Panc1 (cell line): ENCODE measurements around the gene TM4SF5. TPM values are rescaled to one million over a fixed set of nuclear protein-coding genes. Genes with fewer than 3 reads are reported as not detected.

Source experiments
- ATAC-seq: fragments of 200-7000 bp; cut with Tn5 transposase; 2 replicates; pipeline ENCODE4 v1.9.1; 2020; ENCODE audit warnings: mild to moderate bottlenecking, moderate library complexity
- BruUV-seq: library from RNA; stranded (reverse); fragments of 400-500 nt; replicated peaks from 2 replicates; lab custom pipeline; 2021; lab: Mats Ljungman, UMichigan
- CTCF ChIA-PET: fragments of 300-600 bp; sonication (Branson Sonifier 250); formaldehyde crosslinking; loops from one replicate; lab custom pipeline; 2022; ENCODE audit warnings: antibody characterized with exemption; lab: Charles Lee
- POLR2A ChIA-PET: fragments of 300-600 bp; sonication (Branson Sonifier 250); formaldehyde crosslinking; loops from one replicate; lab custom pipeline; 2022; ENCODE audit warnings: antibody characterized with exemption; lab: Charles Lee
- DNase-seq: peaks from one replicate; pipeline ENCODE4 v3.0.0-alpha.2; 2010; ENCODE audit warnings: low read depth, low spot score
- H3K27ac ChIP-seq: 2 replicates; pipeline ENCODE4 v1.5.1; 2011; ENCODE audit warnings: mild to moderate bottlenecking, low read length, inconsistent platforms
- H3K27me3 ChIP-seq: fragments of 200-500 bp; sonication (Bioruptor generic); 2 replicates; pipeline ENCODE4 v1.6.0; 2014; ENCODE audit warnings: low read length, inconsistent platforms; ENCODE audit not compliant: control insufficient read depth, insufficient read depth
- H3K36me3 ChIP-seq: fragments of 200-500 bp; sonication (Bioruptor generic); 2 replicates; pipeline ENCODE4 v1.5.1; 2014; ENCODE audit warnings: inconsistent platforms, mild to moderate bottlenecking, low read length, moderate library complexity; ENCODE audit not compliant: control insufficient read depth, insufficient read depth
- H3K4me1 ChIP-seq: 2 replicates; pipeline ENCODE4 v1.5.1; 2011; ENCODE audit warnings: inconsistent platforms, mild to moderate bottlenecking, low read length, moderate library complexity; ENCODE audit not compliant: control insufficient read depth, insufficient read depth
- H3K4me3 ChIP-seq, 2 experiments: 2 replicates each; pipeline ENCODE4 v1.5.1; 2011 to 2012; ENCODE audit warnings: low read depth in 2 of 2, low read length in 2 of 2, mild to moderate bottlenecking in 2 of 2, inconsistent platforms in 1 of 2, moderate library complexity in 1 of 2
- H3K9me3 ChIP-seq: fragments of 200-500 bp; sonication (Bioruptor generic); 2 replicates; pipeline ENCODE4 v1.5.1; 2014; ENCODE audit warnings: low read depth, mild to moderate bottlenecking, inconsistent platforms, low read length, moderate library complexity; ENCODE audit not compliant: control insufficient read depth, insufficient read depth
- POLR2AphosphoS5 ChIP-seq: IDR thresholded peaks from 2 replicates; pipeline ENCODE4 v1.6.1; 2012; ENCODE audit warnings: mild to moderate bottlenecking, low read depth, low read length, moderate library complexity
- SIN3A ChIP-seq: IDR thresholded peaks from 2 replicates; pipeline ENCODE4 v1.6.1; 2012; ENCODE audit warnings: low read depth, mild to moderate bottlenecking, low read length, moderate library complexity, borderline replicate concordance; ENCODE audit not compliant: insufficient read depth
- TCF7L2 ChIP-seq: IDR thresholded peaks from 2 replicates; pipeline ENCODE4 v1.6.1; 2011; ENCODE audit warnings: mild to moderate bottlenecking, low read depth, low read length, inconsistent platforms
- in situ Hi-C: cut with HindIII; loops from 2 replicates; pipeline ENCODE4 v1.10.0; 2016; ENCODE audit warnings: low sequenced_read_pairs, low pct_unique_long_range_greater_than_20kb
- intact Hi-C: fragments of 100-400 bp; cut with micrococcal nuclease; formaldehyde crosslinking; loops from one replicate; pipeline ENCODE4 v1.10.0; 2022; ENCODE audit not compliant: unreplicated experiment
- total RNA-seq: library from RNA; stranded (reverse); gene quantifications from one replicate; pipeline ENCODE4 v1.2.1, GENCODE V29; 2021; ENCODE audit not compliant: unreplicated experiment
- TF ChIP-seq, protein P1 (sequence below): fragments of 450-650 bp; IDR thresholded peaks from 2 replicates; pipeline ENCODE4 v1.5.1; 2017; ENCODE audit warnings: mild to moderate bottlenecking
- TF ChIP-seq, protein P2 (sequence below), 2 experiments: IDR thresholded peaks; 2 replicates each; pipeline ENCODE4 v1.6.1; 2011 to 2012; ENCODE audit warnings: low read depth in 2 of 2, control low read depth in 1 of 2, low read length in 1 of 2, mild to moderate bottlenecking in 1 of 2, moderate library complexity in 1 of 2; ENCODE audit not compliant: insufficient read depth in 1 of 2

The TM4SF5 gene
- total RNA-seq, 1 experiment from 2014 or later: not detected

DNA sequence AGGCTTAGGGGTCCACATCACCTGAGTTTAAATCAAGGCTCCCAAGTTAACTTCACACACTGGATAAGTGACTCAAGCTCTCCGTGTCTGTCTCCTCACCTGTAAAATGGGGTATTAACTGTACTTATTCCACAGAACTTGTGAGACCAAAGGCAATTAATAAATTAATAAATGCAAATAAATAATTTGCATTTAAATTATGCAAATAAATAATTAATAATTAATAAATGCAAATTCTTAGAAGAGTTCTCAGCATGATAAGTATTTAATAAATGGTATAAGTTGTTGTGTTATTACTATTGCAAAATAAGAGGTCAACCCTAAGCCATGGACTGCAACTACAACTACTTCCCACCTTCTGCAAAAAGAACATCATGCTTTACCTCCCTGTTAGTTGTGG lies 18.3 kb upstream of the TM4SF5 start:
- Histone ChIP-seq H3K9me3 (no peaks in the 10 kb centered on the region), H3K27me3 (peaks cover 2% of the 10 kb centered on the region), H3K36me3 (no peaks in the 10 kb centered on the region), H3K4me1 (no peaks in the 10 kb centered on the region), H3K4me3 (no peak overlapping the region), H3K27ac (no peak overlapping the region)
- ChIA-PET POLR2A (no interaction called here), CTCF (interaction anchor here (0.7 kb wide), 1 partner anchor 277 kb away, joined by 3 read pairs; no protein-coding TSS in a partner anchor)
- in situ Hi-C loops: no loop called here
- ATAC-seq: no peak
- TF ChIP-seq, protein P1, sequence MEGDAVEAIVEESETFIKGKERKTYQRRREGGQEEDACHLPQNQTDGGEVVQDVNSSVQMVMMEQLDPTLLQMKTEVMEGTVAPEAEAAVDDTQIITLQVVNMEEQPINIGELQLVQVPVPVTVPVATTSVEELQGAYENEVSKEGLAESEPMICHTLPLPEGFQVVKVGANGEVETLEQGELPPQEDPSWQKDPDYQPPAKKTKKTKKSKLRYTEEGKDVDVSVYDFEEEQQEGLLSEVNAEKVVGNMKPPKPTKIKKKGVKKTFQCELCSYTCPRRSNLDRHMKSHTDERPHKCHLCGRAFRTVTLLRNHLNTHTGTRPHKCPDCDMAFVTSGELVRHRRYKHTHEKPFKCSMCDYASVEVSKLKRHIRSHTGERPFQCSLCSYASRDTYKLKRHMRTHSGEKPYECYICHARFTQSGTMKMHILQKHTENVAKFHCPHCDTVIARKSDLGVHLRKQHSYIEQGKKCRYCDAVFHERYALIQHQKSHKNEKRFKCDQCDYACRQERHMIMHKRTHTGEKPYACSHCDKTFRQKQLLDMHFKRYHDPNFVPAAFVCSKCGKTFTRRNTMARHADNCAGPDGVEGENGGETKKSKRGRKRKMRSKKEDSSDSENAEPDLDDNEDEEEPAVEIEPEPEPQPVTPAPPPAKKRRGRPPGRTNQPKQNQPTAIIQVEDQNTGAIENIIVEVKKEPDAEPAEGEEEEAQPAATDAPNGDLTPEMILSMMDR: no peak
- no peak for TF ChIP-seq SIN3A
- TF ChIP-seq TCF7L2: no peak
- TF ChIP-seq, protein P2, sequence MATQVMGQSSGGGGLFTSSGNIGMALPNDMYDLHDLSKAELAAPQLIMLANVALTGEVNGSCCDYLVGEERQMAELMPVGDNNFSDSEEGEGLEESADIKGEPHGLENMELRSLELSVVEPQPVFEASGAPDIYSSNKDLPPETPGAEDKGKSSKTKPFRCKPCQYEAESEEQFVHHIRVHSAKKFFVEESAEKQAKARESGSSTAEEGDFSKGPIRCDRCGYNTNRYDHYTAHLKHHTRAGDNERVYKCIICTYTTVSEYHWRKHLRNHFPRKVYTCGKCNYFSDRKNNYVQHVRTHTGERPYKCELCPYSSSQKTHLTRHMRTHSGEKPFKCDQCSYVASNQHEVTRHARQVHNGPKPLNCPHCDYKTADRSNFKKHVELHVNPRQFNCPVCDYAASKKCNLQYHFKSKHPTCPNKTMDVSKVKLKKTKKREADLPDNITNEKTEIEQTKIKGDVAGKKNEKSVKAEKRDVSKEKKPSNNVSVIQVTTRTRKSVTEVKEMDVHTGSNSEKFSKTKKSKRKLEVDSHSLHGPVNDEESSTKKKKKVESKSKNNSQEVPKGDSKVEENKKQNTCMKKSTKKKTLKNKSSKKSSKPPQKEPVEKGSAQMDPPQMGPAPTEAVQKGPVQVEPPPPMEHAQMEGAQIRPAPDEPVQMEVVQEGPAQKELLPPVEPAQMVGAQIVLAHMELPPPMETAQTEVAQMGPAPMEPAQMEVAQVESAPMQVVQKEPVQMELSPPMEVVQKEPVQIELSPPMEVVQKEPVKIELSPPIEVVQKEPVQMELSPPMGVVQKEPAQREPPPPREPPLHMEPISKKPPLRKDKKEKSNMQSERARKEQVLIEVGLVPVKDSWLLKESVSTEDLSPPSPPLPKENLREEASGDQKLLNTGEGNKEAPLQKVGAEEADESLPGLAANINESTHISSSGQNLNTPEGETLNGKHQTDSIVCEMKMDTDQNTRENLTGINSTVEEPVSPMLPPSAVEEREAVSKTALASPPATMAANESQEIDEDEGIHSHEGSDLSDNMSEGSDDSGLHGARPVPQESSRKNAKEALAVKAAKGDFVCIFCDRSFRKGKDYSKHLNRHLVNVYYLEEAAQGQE (IDR thresholded peaks at IDR 0.05; ENCODE audit: insufficient read depth in 1 of 2, low read depth in 2 of 2, low read length in 1 of 2): no peak
- TF ChIP-seq POLR2AphosphoS5: no peak
- no TSS peak for BruUV-seq
- intact Hi-C loops: no loop called here
- DNase-seq: no peak

DNA sequence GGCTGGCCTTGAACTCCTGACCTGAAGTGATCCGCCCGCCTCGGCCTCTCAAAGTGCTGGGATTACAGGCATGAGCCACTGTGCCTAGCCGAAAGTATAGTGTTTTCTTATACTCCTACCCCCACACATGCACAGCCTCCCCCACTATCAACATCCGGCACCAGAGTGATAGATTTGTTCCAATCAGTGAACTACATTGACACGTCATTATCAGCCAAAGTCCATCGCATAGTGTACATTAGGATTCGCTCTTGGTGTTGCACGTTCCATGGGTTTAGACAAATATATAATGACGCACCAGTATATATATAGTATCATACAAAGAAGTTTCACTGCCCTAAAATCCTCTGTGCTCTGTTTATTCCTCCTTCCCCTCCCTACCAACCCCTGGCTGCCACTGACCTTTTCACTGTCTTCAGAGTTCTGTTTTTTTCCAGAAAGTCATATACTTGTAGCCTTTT lies 11.9 kb upstream of the TM4SF5 start:
- no peak for ATAC-seq
- ChIA-PET CTCF (no interaction called here), POLR2A (no interaction called here)
- no peaks in the 10 kb centered on the region for H3K4me1 ChIP-seq
- no peaks in the 10 kb centered on the region for H3K9me3 ChIP-seq
- no peak for DNase-seq
- in situ Hi-C loops: no loop called here
- no peak overlapping the region for H3K4me3 ChIP-seq
- H3K27me3 ChIP-seq: no peaks in the 10 kb centered on the region
- no peak overlapping the region for H3K27ac ChIP-seq
- no peaks in the 10 kb centered on the region for H3K36me3 ChIP-seq
- BruUV-seq: no TSS peak
- TF ChIP-seq TCF7L2: no peak
- intact Hi-C loops: no loop called here

DNA sequence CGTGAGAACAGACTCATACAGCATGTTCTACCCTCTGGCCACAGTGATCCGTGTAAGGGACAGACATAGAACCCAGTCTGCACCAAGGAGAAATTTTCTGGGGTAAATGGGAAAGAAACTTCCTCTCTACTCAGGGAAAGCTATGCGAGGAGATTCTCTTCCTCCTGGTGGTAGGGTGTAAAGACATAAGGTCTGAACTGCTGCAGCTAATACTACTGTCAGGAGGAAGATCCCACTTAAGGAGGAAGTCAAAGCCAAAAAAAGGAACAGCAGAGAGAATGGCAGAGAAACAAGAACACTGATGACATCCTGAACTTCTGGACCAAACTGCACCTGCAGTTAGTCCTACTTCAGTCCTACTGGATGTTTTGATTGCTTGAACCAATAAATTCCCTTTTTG lies 7.1 kb upstream of the TM4SF5 start:
- intact Hi-C loops: no loop called here
- Histone ChIP-seq H3K4me3 (no peak overlapping the region), H3K36me3 (no peaks in the 10 kb centered on the region), H3K27me3 (no peaks in the 10 kb centered on the region), H3K4me1 (no peaks in the 10 kb centered on the region), H3K9me3 (no peaks in the 10 kb centered on the region), H3K27ac (no peak overlapping the region)
- ATAC-seq (no peak), DNase-seq (no peak)
- in situ Hi-C loops: no loop called here
- ChIA-PET POLR2A (no interaction called here), CTCF (no interaction called here)
- BruUV-seq: no TSS peak
- TF ChIP-seq TCF7L2 (no peak), POLR2AphosphoS5 (no peak), SIN3A (no peak)
- TF ChIP-seq, protein P1: no peak
- TF ChIP-seq, protein P2 (IDR thresholded peaks at IDR 0.05; ENCODE audit: insufficient read depth in 1 of 2, low read depth in 2 of 2, low read length in 1 of 2): no peak
